ENCODE data around the gene TAP1. TPM values are rescaled to one million over a fixed set of nuclear protein-coding genes. Genes with fewer than 3 reads are reported as not detected.

The TAP1 gene
- total RNA-seq, 1 donor from 2014 or later, result 60.4 TPM

DNA sequence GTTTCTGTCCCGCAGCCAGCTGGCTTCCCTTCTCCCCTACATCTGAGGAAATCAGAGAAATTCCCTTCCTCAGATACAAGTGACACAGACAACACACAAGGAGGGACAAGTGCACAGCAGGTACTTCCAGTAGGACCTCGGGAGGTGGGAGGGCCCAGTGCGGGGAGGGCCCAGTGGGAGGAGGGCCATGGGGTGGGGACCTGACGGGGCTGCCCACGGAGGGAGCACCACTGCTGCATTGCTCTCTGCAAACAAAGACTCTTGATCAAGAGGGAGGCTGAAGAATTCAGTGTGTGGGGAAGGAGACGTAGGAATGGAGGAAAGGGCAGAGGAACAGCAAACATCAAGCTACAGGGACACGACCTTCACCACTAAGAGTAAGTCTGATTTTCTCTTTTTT is 24.0 kb downstream of the TAP1 start:
- H3K4me1 ChIP-seq, result no peaks in the 10 kb centered on the region
- no peak for DNase-seq
- ATAC-seq, result peak; percentile 38
- H3K27me3 ChIP-seq, result no peaks in the 10 kb centered on the region
- TF ChIP-seq, protein P1, sequence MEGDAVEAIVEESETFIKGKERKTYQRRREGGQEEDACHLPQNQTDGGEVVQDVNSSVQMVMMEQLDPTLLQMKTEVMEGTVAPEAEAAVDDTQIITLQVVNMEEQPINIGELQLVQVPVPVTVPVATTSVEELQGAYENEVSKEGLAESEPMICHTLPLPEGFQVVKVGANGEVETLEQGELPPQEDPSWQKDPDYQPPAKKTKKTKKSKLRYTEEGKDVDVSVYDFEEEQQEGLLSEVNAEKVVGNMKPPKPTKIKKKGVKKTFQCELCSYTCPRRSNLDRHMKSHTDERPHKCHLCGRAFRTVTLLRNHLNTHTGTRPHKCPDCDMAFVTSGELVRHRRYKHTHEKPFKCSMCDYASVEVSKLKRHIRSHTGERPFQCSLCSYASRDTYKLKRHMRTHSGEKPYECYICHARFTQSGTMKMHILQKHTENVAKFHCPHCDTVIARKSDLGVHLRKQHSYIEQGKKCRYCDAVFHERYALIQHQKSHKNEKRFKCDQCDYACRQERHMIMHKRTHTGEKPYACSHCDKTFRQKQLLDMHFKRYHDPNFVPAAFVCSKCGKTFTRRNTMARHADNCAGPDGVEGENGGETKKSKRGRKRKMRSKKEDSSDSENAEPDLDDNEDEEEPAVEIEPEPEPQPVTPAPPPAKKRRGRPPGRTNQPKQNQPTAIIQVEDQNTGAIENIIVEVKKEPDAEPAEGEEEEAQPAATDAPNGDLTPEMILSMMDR (IDR thresholded peaks at IDR 0.05), result no peak
- no peaks in the 10 kb centered on the region for H3K9me3 ChIP-seq
- H3K27ac ChIP-seq, result no peak overlapping the region
- intact Hi-C loops (cut with DNase I), result loop anchor here (5.0 kb wide), 1 partner anchor 38 kb away; no protein-coding TSS in a partner anchor
- no peak overlapping the region for H3K4me3 ChIP-seq
- peaks cover 55% of the 10 kb centered on the region for H3K36me3 ChIP-seq

DNA sequence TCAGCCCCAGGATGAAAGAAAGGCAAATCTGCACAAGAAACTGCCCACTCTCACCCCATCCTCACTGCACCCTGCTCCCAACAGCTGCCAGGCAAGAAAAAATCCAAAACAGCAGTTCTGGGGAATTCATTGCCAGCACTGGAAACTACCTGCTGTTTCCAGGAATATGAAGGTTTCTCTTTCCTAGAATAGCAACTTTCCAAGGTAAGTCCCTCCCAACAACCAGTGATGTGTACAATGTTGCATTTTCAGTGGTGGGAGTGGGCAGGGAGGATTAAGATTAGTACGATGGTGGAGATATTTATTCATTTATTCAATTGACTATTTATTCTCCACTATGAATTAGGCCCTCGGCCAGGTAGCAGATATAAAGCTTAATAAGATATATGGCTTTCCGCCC is 26.5 kb downstream of the TAP1 start:
- Histone ChIP-seq H3K27me3 (no peaks in the 10 kb centered on the region), H3K4me1 (no peaks in the 10 kb centered on the region)
- TF ChIP-seq, protein P1 (IDR thresholded peaks at IDR 0.05), result no peak

DNA sequence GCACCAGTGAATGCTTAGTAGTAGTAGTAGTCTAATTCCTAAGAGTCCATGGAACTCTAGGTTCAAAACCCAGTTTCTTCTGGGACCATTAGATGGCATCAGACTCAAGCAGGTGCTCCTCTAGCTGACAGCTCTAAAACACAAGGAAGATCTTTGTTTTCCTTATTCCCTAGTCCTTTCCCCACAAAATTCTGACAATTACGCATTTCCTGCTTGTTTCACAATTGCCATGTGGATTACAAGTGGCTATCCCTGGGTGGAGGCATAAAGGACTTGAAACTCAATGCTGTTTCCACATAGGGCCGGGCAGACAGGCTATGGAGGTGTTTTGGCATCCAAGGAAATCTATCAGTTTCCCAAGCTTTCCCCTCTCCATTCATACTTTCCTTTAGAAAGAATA is 27.5 kb downstream of the TAP1 start:
- DNase-seq (no peak), ATAC-seq (peak; percentile 61)
- TF ChIP-seq, protein P1 (IDR thresholded peaks at IDR 0.05), result peak; percentile 41
- no peaks in the 10 kb centered on the region for H3K27me3 ChIP-seq
- H3K9me3 ChIP-seq, result no peaks in the 10 kb centered on the region
- peaks cover 30% of the 10 kb centered on the region for H3K36me3 ChIP-seq
- H3K4me1 ChIP-seq, result no peaks in the 10 kb centered on the region
- H3K4me3 ChIP-seq, result no peak overlapping the region
- intact Hi-C loops (cut with DNase I), result loop anchor here (5.0 kb wide), 1 partner anchor 41 kb away; no protein-coding TSS in a partner anchor
- H3K27ac ChIP-seq, result no peak overlapping the region

More for the DNA sequence above, 26.5 kb downstream of the TAP1 start:
- Histone ChIP-seq H3K36me3 (peaks cover 39% of the 10 kb centered on the region), H3K27ac (no peak overlapping the region), H3K9me3 (no peaks in the 10 kb centered on the region), H3K4me3 (no peak overlapping the region)
- no peak for DNase-seq
- intact Hi-C loops (cut with DNase I), result loop anchor here (5.0 kb wide), 1 partner anchor 40 kb away; no protein-coding TSS in a partner anchor
- no peak for ATAC-seq

DNA sequence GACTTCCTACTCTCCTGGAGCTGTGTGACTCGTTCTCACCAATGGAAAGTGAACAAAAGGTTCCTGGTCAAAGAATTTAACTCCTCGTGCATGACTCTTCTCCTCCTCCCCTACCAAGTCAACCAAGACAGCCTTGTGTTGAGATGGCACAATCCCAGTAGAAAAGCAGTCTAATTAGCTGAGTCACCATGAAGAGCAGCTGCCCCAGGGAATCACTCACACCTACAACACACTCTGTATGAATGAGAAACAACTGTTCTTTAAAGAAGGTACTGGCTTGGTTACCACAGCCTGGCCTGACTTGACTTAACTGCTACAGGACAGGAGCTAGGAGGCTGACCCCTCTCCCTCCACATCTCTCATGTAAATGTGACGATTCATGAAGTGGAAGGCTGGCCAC is 33.8 kb downstream of the TAP1 start:
- Histone ChIP-seq H3K4me3 (no peak overlapping the region), H3K4me1 (no peaks in the 10 kb centered on the region), H3K27ac (no peak overlapping the region), H3K9me3 (no peaks in the 10 kb centered on the region), H3K27me3 (no peaks in the 10 kb centered on the region), H3K36me3 (no peaks in the 10 kb centered on the region)
- DNase-seq, result no peak
- intact Hi-C loops (cut with DNase I), result no loop called here
- TF ChIP-seq, protein P1 (IDR thresholded peaks at IDR 0.05), result no peak
- no peak for ATAC-seq

DNA sequence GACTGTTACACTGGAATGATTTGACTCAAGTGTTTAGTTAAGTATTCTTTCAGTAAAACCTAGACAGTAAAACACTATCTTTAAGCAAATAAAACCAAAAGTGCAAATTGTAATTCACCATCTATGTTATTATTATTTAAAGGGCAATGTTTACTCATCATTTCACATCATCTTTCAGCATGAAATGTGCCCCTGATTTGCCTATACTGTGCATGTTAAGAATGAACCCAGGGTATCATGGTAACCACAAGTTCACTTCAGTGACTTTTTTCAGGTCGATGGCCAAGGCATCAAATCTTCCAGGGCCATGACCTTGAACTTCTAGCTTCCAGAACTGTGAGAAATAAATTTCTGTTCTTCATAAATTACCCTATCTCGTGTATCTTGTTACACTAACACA is 34.6 kb downstream of the TAP1 start:
- no peaks in the 10 kb centered on the region for H3K9me3 ChIP-seq
- H3K36me3 ChIP-seq, result no peaks in the 10 kb centered on the region
- no peaks in the 10 kb centered on the region for H3K27me3 ChIP-seq
- H3K4me3 ChIP-seq, result no peak overlapping the region
- H3K27ac ChIP-seq, result no peak overlapping the region
- no peak for ATAC-seq
- intact Hi-C loops (cut with DNase I), result no loop called here
- TF ChIP-seq, protein P1 (IDR thresholded peaks at IDR 0.05), result no peak
- no peak for DNase-seq
- H3K4me1 ChIP-seq, result no peaks in the 10 kb centered on the region

DNA sequence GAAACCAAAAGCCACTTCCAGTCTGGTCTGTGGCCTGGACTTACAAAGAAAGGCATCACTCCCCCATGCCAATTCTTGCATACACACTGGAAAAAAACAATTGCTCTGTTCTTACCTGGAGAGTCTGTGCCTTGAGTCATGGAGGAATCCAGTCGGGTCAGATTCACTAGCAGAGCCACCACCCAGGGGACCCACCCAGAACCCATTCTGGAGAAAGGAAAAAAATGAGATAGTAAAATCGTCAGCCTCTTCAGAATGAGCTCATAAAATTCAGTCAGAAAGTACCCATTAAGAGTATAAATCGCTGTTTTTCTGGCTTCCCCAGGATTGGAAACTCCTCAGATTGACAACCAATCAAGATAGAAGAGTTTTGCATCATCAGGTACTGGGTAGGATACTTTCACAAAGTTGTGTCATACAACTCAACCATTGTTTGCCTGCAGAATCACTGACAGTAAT is 36.7 kb downstream of the TAP1 start, which contains the start of gene HLA-DOB:
HLA-DOB (minus strand) TSS at position 257 of the 459 bp plus-strand sequence; CDS start at position 206, 51 bp downstream.
- Histone ChIP-seq H3K4me1 (no peaks in the 10 kb centered on the region), H3K27me3 (no peaks in the 10 kb centered on the region), H3K9me3 (no peaks in the 10 kb centered on the region), H3K36me3 (no peaks in the 10 kb centered on the region), H3K4me3 (no peak within 1 kb of the TSS), H3K27ac (no peak within 1 kb of the TSS)
- TF ChIP-seq, protein P1 (IDR thresholded peaks at IDR 0.05), result no peak
- DNase-seq (no peak), ATAC-seq (peak; percentile 81)
- intact Hi-C loops (cut with DNase I), result no loop called here

Data from upper lobe of right lung (tissue), 1 donor.